Nucleus accumbens (tissue), 56 donors: Measurements from ENCODE around the gene TENM3.

Experiments
- DNase-seq, 56 donors: peaks; one replicate each; lab custom pipeline; 2025; lab: John Stamatoyannopoulos, UW

TENM3 gene

GRCh38 chr4:182495031-182495430 lies 251.8 kb downstream of the TENM3 start:
- DNase-seq, result no peak

- DNase-seq, result no peak
Observed at GRCh38 chr4:182495645-182496385, 252.6 kb downstream of the TENM3 start.

GRCh38 chr4:182496408-182496807 lies 253.2 kb downstream of the TENM3 start:
- no peak for DNase-seq

GRCh38 chr4:182502064-182502463 lies 258.9 kb downstream of the TENM3 start:
- no peak for DNase-seq

GRCh38 chr4:182504463-182504862 lies 261.3 kb downstream of the TENM3 start:
- DNase-seq, result no peak

- DNase-seq, result no peak
Observed at GRCh38 chr4:182507805-182508204, 264.6 kb downstream of the TENM3 start.

GRCh38 chr4:182510836-182511235 lies 267.6 kb downstream of the TENM3 start:
- no peak for DNase-seq

GRCh38 chr4:182513587-182514291 lies 270.5 kb downstream of the TENM3 start:
- no peak for DNase-seq

GRCh38 chr4:182518421-182518820 lies 275.2 kb downstream of the TENM3 start:
- DNase-seq, result no peak

- DNase-seq, result no peak
Observed at GRCh38 chr4:182519528-182519927, 276.3 kb downstream of the TENM3 start.

- DNase-seq, result no peak
Observed at GRCh38 chr4:182521011-182521410, 277.8 kb downstream of the TENM3 start.

- DNase-seq, result no peak
Observed at GRCh38 chr4:182528819-182529218, 285.6 kb downstream of the TENM3 start.

- DNase-seq, result no peak
Observed at GRCh38 chr4:182530451-182530850, 287.2 kb downstream of the TENM3 start.

GRCh38 chr4:182531555-182532162 lies 288.5 kb downstream of the TENM3 start:
- peak in 3 of 56 donors; percentile 8 to 23 (median 12) for DNase-seq

- DNase-seq, result no peak
Observed at GRCh38 chr4:182532441-182532840, 289.2 kb downstream of the TENM3 start.

GRCh38 chr4:182533964-182534363 lies 290.8 kb downstream of the TENM3 start:
- DNase-seq, result no peak

GRCh38 chr4:182536221-182536811 lies 293.1 kb downstream of the TENM3 start:
- DNase-seq, result peak in 10 of 56 donors; percentile 4 to 57 (median 32)

- no peak for DNase-seq
Observed at GRCh38 chr4:182537031-182537795, 294.0 kb downstream of the TENM3 start.

GRCh38 chr4:182538031-182538430 lies 294.8 kb downstream of the TENM3 start:
- no peak for DNase-seq

GRCh38 chr4:182540496-182540895 lies 297.3 kb downstream of the TENM3 start:
- no peak for DNase-seq
